GM23338 (cell line): ENCODE data around the gene GPRASP3.

Experiments
- CREB1 ChIP-seq: fragments of 250-450 bp; sonication (Bioruptor Pico); IDR thresholded peaks from 2 replicates; pipeline ENCODE4 v1.5.0; 2020; ENCODE audit warnings: low read depth, mild to moderate bottlenecking, moderate library complexity
- ETS1 ChIP-seq: IDR thresholded peaks from 2 replicates; pipeline ENCODE4 v1.6.1; 2016; ENCODE audit warnings: antibody characterized with exemption
- EZH2 ChIP-seq: fragments of 200-600 bp; sonication (generic); IDR thresholded peaks from one replicate; pipeline ENCODE4 v1.8.0; 2017; ENCODE audit warnings: antibody characterized with exemption, mild to moderate bottlenecking, low read depth; ENCODE audit not compliant: unreplicated experiment
- EZH2phosphoT487 ChIP-seq: fragments of 200-600 bp; sonication (generic); IDR thresholded peaks from one replicate; pipeline ENCODE4 v1.8.1; 2018; ENCODE audit warnings: antibody characterized with exemption; ENCODE audit not compliant: unreplicated experiment
- JUNB ChIP-seq: IDR thresholded peaks from one replicate; pipeline ENCODE4 v1.6.1; 2016; ENCODE audit warnings: antibody characterized with exemption; ENCODE audit not compliant: unreplicated experiment
- NANOG ChIP-seq: IDR thresholded peaks from 2 replicates; pipeline ENCODE4 v1.6.1; 2016; ENCODE audit warnings: antibody characterized with exemption, borderline replicate concordance
- POLR2AphosphoS5 ChIP-seq: IDR thresholded peaks from 2 replicates; pipeline ENCODE4 v1.6.1; 2016; ENCODE audit warnings: antibody characterized with exemption, low read depth
- REST ChIP-seq: IDR thresholded peaks from one replicate; pipeline ENCODE4 v1.6.1; 2018; ENCODE audit warnings: antibody characterized with exemption; ENCODE audit not compliant: unreplicated experiment
- STAT1 ChIP-seq: IDR thresholded peaks from one replicate; pipeline ENCODE4 v1.6.1; 2016; ENCODE audit warnings: antibody characterized with exemption; ENCODE audit not compliant: unreplicated experiment
- ZNF114 ChIP-seq: fragments of 250-450 bp; sonication (Bioruptor Pico); IDR thresholded peaks from 2 replicates; pipeline ENCODE4 v1.5.0; 2020; ENCODE audit warnings: mild to moderate bottlenecking, moderate library complexity
- ZNF331 ChIP-seq: fragments of 250-450 bp; sonication (Bioruptor Pico); IDR thresholded peaks from 2 replicates; pipeline ENCODE4 v1.5.0; 2020; ENCODE audit warnings: low read depth, mild to moderate bottlenecking, moderate library complexity
- ZNF462 ChIP-seq: fragments of 250-450 bp; sonication (Bioruptor Pico); IDR thresholded peaks from 2 replicates; pipeline ENCODE4 v1.5.0; 2020; ENCODE audit warnings: mild to moderate bottlenecking, moderate library complexity
- TF ChIP-seq, protein P1 (sequence below), 2 experiments: fragments of 200-600 bp in 1 of 2; sonication (generic) in 1 of 2; conservative IDR thresholded peaks; 2 replicates each; pipeline versions ENCODE4 v1.5.1 to v1.6.1; 2016 to 2017; ENCODE audit warnings: antibody characterized with exemption in 2 of 2, low read depth in 2 of 2, mild to moderate bottlenecking in 2 of 2, moderate library complexity in 1 of 2

DNA sequence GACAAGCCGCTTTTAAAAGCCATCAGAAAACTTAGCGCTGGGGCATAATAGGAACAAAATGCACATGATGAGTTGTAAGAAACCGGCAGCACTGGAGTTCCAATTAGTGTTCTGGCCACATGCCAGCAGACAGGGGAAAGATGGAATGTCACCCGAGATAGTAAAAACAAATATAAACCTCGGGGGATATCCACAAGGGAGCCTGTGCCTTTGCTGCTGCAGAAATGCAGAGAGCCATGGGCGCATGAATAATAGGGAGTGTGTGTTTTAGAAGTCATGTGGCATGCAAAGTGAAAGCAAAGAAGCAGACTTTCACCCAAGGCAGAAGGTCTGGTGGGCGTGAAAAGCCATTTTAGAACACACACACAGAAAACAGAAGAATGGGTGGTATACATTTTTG lies 19.1 kb downstream of the GPRASP3 start:
- TF ChIP-seq, protein P1, sequence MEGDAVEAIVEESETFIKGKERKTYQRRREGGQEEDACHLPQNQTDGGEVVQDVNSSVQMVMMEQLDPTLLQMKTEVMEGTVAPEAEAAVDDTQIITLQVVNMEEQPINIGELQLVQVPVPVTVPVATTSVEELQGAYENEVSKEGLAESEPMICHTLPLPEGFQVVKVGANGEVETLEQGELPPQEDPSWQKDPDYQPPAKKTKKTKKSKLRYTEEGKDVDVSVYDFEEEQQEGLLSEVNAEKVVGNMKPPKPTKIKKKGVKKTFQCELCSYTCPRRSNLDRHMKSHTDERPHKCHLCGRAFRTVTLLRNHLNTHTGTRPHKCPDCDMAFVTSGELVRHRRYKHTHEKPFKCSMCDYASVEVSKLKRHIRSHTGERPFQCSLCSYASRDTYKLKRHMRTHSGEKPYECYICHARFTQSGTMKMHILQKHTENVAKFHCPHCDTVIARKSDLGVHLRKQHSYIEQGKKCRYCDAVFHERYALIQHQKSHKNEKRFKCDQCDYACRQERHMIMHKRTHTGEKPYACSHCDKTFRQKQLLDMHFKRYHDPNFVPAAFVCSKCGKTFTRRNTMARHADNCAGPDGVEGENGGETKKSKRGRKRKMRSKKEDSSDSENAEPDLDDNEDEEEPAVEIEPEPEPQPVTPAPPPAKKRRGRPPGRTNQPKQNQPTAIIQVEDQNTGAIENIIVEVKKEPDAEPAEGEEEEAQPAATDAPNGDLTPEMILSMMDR (conservative IDR thresholded peaks at IDR 0.05; ENCODE audit: low read depth in 2 of 2): no peak
- no peak for TF ChIP-seq REST
- no peak for TF ChIP-seq EZH2phosphoT487
- TF ChIP-seq JUNB: no peak
- TF ChIP-seq EZH2: no peak
- TF ChIP-seq POLR2AphosphoS5: no peak
- TF ChIP-seq ETS1: no peak
- TF ChIP-seq CREB1 (CRISPR knock-in tag): no peak
- TF ChIP-seq STAT1: no peak
- TF ChIP-seq ZNF462 (CRISPR knock-in tag): no peak
- TF ChIP-seq NANOG: no peak
- TF ChIP-seq ZNF114 (CRISPR knock-in tag): no peak
- TF ChIP-seq ZNF331 (CRISPR knock-in tag): no peak
